Hepatocyte (in vitro differentiated cells): Measurements from ENCODE around the gene GART. TPM values are rescaled to one million over a fixed set of nuclear protein-coding genes. Genes with fewer than 3 reads are reported as not detected.

Experiments
- DNase-seq: peaks from one replicate; pipeline ENCODE4 v3.0.0-alpha.2; 2016; ENCODE audit warnings: low spot score
- H2AFZ ChIP-seq: fragments of 200-600 bp; sonication (generic); 2 replicates; pipeline ENCODE4 v1.6.0; 2016; ENCODE audit warnings: antibody characterized with exemption, mild to moderate bottlenecking
- H3K27ac ChIP-seq: fragments of 200-600 bp; sonication (generic); 2 replicates; pipeline ENCODE4 v1.5.1; 2016; ENCODE audit warnings: mild to moderate bottlenecking
- H3K27me3 ChIP-seq: fragments of 200-600 bp; sonication (generic); 2 replicates; pipeline ENCODE4 v1.6.1; 2016
- H3K36me3 ChIP-seq: fragments of 200-600 bp; sonication (generic); replicated peaks from 2 replicates; pipeline ENCODE4 v1.5.1; 2016; ENCODE audit warnings: low read depth; ENCODE audit not compliant: insufficient read depth
- H3K4me1 ChIP-seq: fragments of 200-600 bp; sonication (generic); 2 replicates; pipeline ENCODE4 v1.5.1; 2016; ENCODE audit warnings: mild to moderate bottlenecking, moderate library complexity; ENCODE audit not compliant: insufficient read depth
- H3K4me2 ChIP-seq: fragments of 200-600 bp; sonication (generic); 2 replicates; pipeline ENCODE4 v1.6.0; 2016
- H3K4me3 ChIP-seq: fragments of 200-600 bp; sonication (generic); 2 replicates; pipeline ENCODE4 v1.5.1; 2016; ENCODE audit warnings: mild to moderate bottlenecking
- H3K79me2 ChIP-seq: fragments of 200-600 bp; sonication (generic); 2 replicates; pipeline ENCODE4 v1.6.0; 2017; ENCODE audit warnings: mild to moderate bottlenecking
- H3K9me2 ChIP-seq: fragments of 200-600 bp; sonication (generic); replicated peaks from 2 replicates; pipeline ENCODE4 v1.6.0; 2017; ENCODE audit warnings: mild to moderate bottlenecking; ENCODE audit not compliant: insufficient read depth
- H3K9me3 ChIP-seq: fragments of 200-600 bp; sonication (generic); 2 replicates; pipeline ENCODE4 v1.5.1; 2016; ENCODE audit warnings: low read depth, mild to moderate bottlenecking
- H4K20me1 ChIP-seq: fragments of 200-600 bp; sonication (generic); 2 replicates; pipeline ENCODE4 v1.6.0; 2016; ENCODE audit warnings: mild to moderate bottlenecking; ENCODE audit not compliant: insufficient read depth, poor library complexity, severe bottlenecking
- EZH2 ChIP-seq: fragments of 200-600 bp; sonication (generic); IDR thresholded peaks from 2 replicates; pipeline ENCODE4 v1.6.1; 2016; ENCODE audit warnings: antibody characterized with exemption, mild to moderate bottlenecking, borderline replicate concordance
- EZH2phosphoT487 ChIP-seq: fragments of 200-600 bp; sonication (generic); IDR thresholded peaks from one replicate; pipeline ENCODE4 v1.6.1; 2018; ENCODE audit warnings: antibody characterized with exemption, mild to moderate bottlenecking, low read depth, moderate library complexity; ENCODE audit not compliant: unreplicated experiment, severe bottlenecking
- WGBS: methylation state at CpG from one replicate; pipeline ENCODE4 v1.1.6; 2016; ENCODE audit warnings: low lambda C conversion rate; ENCODE audit errors: missing lambda C conversion rate; 5-methylcytosine and 5-hydroxymethylcytosine counted together
- polyA plus RNA-seq: library from polyadenylated mRNA; unstranded; fragments of >200 nt; fragmentation: Nextera tagmentation; extraction: Ambion mirVana; gene quantifications from 2 replicates; pipeline ENCODE4 v1.2.1, GENCODE V29; 2016
- total RNA-seq: library from RNA; depleted of rRNA; stranded (reverse); fragments of >200 nt; gene quantifications from 2 replicates; pipeline ENCODE4 v1.2.3, GENCODE V29; 2014
- TF ChIP-seq, protein P1 (sequence below): fragments of 200-600 bp; sonication (generic); IDR thresholded peaks from 2 replicates; pipeline ENCODE4 v1.5.1; 2016; ENCODE audit warnings: antibody characterized with exemption, mild to moderate bottlenecking; ENCODE audit not compliant: poor library complexity

The GART gene
- total and polyA plus RNA-seq, 2 experiments from 2014 or later = 41.6 to 83.3 TPM

GRCh38 chr21:33549848-33550771 lies 8.2 kb upstream of the GART start:
- H4K20me1 ChIP-seq = peaks cover 99% of the 10 kb centered on the region
- no peak for TF ChIP-seq EZH2
- TF ChIP-seq, protein P1, sequence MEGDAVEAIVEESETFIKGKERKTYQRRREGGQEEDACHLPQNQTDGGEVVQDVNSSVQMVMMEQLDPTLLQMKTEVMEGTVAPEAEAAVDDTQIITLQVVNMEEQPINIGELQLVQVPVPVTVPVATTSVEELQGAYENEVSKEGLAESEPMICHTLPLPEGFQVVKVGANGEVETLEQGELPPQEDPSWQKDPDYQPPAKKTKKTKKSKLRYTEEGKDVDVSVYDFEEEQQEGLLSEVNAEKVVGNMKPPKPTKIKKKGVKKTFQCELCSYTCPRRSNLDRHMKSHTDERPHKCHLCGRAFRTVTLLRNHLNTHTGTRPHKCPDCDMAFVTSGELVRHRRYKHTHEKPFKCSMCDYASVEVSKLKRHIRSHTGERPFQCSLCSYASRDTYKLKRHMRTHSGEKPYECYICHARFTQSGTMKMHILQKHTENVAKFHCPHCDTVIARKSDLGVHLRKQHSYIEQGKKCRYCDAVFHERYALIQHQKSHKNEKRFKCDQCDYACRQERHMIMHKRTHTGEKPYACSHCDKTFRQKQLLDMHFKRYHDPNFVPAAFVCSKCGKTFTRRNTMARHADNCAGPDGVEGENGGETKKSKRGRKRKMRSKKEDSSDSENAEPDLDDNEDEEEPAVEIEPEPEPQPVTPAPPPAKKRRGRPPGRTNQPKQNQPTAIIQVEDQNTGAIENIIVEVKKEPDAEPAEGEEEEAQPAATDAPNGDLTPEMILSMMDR = no peak
- no peak for TF ChIP-seq EZH2phosphoT487
- H3K27ac ChIP-seq = no peak overlapping the region
- no peak overlapping the region for H3K4me3 ChIP-seq
- no peaks in the 10 kb centered on the region for H3K36me3 ChIP-seq
- no peaks in the 10 kb centered on the region for H3K9me3 ChIP-seq
- 98% methylated on average over 19 of the region's 19 CpGs for WGBS
- peaks cover 10% of the 10 kb centered on the region for H3K4me1 ChIP-seq
- no peaks in the 10 kb centered on the region for H3K27me3 ChIP-seq
- no peak overlapping the region for H2AFZ ChIP-seq
- H3K79me2 ChIP-seq = peaks cover 98% of the 10 kb centered on the region
- H3K4me2 ChIP-seq = no peak overlapping the region
- DNase-seq = no peak
- no peaks in the 10 kb centered on the region for H3K9me2 ChIP-seq

DNA sequence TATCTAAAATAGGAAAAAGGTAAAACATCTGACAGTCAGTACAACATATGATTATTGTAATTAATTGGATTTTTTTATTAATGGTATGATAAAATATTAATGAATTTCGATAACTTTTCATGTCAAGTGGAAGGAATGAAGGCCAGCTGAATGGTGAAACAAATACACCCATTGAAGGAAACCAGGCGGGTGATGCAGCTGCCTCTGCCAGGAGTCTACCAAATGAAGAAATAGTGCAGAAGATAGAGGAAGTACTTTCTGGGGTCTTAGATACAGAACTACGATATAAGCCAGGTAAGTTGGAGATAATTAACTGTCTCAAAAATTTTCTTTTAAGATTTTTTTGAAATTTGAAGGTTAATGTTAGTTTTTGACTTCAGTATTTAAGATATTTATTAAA lies 4.2 kb upstream of the GART start:
- no peak for TF ChIP-seq EZH2
- TF ChIP-seq EZH2phosphoT487 = no peak
- TF ChIP-seq, protein P1 = no peak
- peaks cover 10% of the 10 kb centered on the region for H3K4me1 ChIP-seq
- no peaks in the 10 kb centered on the region for H3K9me2 ChIP-seq
- no peak overlapping the region for H3K4me3 ChIP-seq
- H3K9me3 ChIP-seq = no peaks in the 10 kb centered on the region
- no peak for DNase-seq
- peak overlapping the region; percentile 87 for H3K4me2 ChIP-seq
- peaks cover 77% of the 10 kb centered on the region for H4K20me1 ChIP-seq
- H3K79me2 ChIP-seq = peaks cover 85% of the 10 kb centered on the region
- no peak overlapping the region for H3K27ac ChIP-seq
- H3K27me3 ChIP-seq = no peaks in the 10 kb centered on the region
- H2AFZ ChIP-seq = no peak overlapping the region
- WGBS = 87% methylated on average over 3 of the region's 3 CpGs
- H3K36me3 ChIP-seq = no peaks in the 10 kb centered on the region

GRCh38 chr21:33544451-33545195 lies 2.7 kb upstream of the GART start:
- Histone ChIP-seq H3K36me3 (no peaks in the 10 kb centered on the region), H3K9me2 (no peaks in the 10 kb centered on the region), H4K20me1 (peaks cover 63% of the 10 kb centered on the region), H3K4me2 (peak overlapping the region; percentile 87), H3K79me2 (peaks cover 85% of the 10 kb centered on the region), H3K27me3 (no peaks in the 10 kb centered on the region), H2AFZ (no peak overlapping the region), H3K9me3 (no peaks in the 10 kb centered on the region), H3K27ac (peak overlapping the region; percentile 95), H3K4me1 (peaks cover 16% of the 10 kb centered on the region), H3K4me3 (peak overlapping the region; percentile 37)
- TF ChIP-seq EZH2 (no peak), EZH2phosphoT487 (no peak)
- TF ChIP-seq, protein P1 = no peak
- DNase-seq = no peak
- 29% methylated on average over 8 of the region's 8 CpGs for WGBS
